Sigmoid colon (tissue), 4 donors: ENCODE measurements around the gene PREX1.

ENCODE experiments used
- EP300 ChIP-seq, 4 donors: sonication (generic); formaldehyde crosslinking; IDR thresholded peaks; one replicate each; pipeline ENCODE4 v1.6.1; 2017; ENCODE audit warnings: antibody characterized with exemption in 4 of 4
- POLR2A ChIP-seq, 2 donors: fragments of 450-650 bp; IDR thresholded peaks; one replicate each; pipeline ENCODE4 v1.6.1; 2016; ENCODE audit warnings: antibody characterized with exemption in 2 of 2, mild to moderate bottlenecking in 2 of 2, moderate library complexity in 2 of 2
- POLR2AphosphoS5 ChIP-seq, 4 donors: sonication (generic); formaldehyde crosslinking; IDR thresholded peaks; one replicate each; pipeline ENCODE4 v1.6.1; 2017; ENCODE audit warnings: antibody characterized with exemption in 4 of 4
- TF ChIP-seq, protein P1 (sequence below), 4 experiments: fragments of 450-650 bp in 3 of 4; fragments of 200-600 bp in 1 of 4; IDR thresholded peaks; one replicate each; pipeline ENCODE4 v1.5.1; 2016 to 2019; ENCODE audit warnings: antibody characterized with exemption in 4 of 4, mild to moderate bottlenecking in 3 of 4, moderate library complexity in 2 of 4

DNA sequence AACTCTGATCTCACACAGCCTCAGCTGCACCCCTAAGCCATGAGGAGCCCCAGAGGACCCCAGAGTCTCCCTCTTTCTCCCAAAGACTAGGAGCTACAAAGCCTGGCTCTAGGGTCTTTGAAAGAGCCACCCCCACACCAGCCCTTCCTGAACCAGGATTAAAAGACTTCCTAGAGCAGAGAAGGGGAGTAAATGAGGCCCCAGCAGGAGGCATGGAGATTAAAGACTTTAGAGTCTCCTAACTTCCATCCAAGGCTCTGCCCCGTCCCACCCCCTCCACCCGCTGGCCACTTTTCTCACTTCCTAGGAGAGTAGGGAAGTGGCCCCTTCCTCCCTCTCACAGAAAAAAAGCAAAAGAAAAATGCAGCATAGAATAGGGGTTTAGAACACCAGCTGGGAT lies 1.7 kb downstream of the PREX1 start:
- TF ChIP-seq, protein P1, sequence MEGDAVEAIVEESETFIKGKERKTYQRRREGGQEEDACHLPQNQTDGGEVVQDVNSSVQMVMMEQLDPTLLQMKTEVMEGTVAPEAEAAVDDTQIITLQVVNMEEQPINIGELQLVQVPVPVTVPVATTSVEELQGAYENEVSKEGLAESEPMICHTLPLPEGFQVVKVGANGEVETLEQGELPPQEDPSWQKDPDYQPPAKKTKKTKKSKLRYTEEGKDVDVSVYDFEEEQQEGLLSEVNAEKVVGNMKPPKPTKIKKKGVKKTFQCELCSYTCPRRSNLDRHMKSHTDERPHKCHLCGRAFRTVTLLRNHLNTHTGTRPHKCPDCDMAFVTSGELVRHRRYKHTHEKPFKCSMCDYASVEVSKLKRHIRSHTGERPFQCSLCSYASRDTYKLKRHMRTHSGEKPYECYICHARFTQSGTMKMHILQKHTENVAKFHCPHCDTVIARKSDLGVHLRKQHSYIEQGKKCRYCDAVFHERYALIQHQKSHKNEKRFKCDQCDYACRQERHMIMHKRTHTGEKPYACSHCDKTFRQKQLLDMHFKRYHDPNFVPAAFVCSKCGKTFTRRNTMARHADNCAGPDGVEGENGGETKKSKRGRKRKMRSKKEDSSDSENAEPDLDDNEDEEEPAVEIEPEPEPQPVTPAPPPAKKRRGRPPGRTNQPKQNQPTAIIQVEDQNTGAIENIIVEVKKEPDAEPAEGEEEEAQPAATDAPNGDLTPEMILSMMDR (IDR thresholded peaks at IDR 0.05), result no peak
- TF ChIP-seq POLR2A (IDR thresholded peaks at IDR 0.05) (no peak), POLR2AphosphoS5 (IDR thresholded peaks at IDR 0.05) (no peak), EP300 (IDR thresholded peaks at IDR 0.05) (no peak)
